Measurements from ENCODE around the gene CARMIL1.

CARMIL1 gene

GRCh38 chr6:25329161-25329817 is 50.1 kb downstream of the CARMIL1 start:
- DNase-seq (ENCODE audit: low read depth, low spot score): no peak

DNA sequence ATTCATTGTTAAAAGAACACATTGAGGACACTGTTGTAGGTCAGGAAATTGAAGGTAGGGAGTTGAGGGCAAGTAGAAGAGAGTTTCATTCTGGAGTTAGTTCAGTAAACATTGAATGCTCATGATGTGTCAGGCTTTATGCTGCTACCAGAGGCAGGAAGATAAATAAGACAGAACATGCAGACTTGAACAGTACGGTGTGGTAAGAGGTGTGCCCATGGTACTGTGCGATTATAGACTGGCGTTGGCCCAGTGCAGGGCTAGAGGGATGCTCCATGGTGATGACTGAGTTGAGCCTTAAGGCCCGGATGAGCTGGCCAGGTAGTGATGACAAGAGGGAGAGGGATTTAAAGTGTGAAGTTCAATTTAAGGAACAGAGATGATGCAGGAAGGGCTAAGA is 50.8 kb downstream of the CARMIL1 start:
- no peak overlapping the region for H3K4me3 ChIP-seq (ENCODE audit: low read length)
- DNase-seq (ENCODE audit: low read depth, low spot score): no peak

More at GRCh38 chr6:25329161-25329817, 50.1 kb downstream of the CARMIL1 start:
- no peak overlapping the region for H3K4me3 ChIP-seq (ENCODE audit: low read length)

DNA sequence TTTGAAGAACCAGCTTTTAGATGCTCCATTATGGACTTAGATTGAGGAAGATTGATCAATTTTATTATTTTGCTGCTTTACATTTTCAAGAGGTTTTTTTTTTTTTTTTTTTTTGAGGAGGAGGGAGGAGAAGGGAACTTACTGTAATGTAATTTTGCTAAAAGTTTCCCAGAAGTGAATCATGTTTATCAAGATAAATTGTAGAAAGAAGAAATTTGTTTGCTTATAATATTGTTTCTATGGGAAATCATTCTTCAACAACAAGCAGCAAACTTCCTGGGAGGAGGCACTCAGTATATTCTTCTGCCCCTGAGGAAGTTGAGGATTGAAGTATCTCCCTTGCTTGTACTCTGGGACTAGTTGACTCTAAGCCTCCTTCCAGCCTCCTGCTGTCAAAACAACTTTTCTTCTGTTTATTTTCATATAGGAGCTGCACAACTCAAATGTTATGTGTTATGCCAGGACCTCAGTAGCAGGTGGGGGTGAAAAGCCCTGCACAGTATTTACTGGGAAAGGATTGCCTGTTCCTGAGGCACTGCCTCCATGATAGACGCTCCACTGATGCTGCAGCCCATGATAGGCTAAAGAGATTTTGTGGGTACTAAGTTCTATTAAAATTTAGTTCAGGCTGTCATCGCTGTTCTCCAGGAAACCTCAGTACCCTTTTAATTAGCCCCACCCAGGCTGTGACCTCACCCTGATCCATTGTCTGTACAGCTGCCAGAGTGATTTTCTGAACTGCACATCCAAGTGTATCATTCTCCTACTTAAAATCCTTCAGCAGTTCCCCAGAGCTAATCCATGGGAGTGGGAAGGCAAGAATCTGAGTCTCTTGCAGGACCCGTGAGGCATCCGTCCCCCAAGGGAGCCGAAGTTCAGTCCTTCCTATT is 51.9 kb downstream of the CARMIL1 start:
- DNase-seq (ENCODE audit: low read depth, low spot score): no peak
- H3K4me3 ChIP-seq (ENCODE audit: low read length): no peak overlapping the region

DNA sequence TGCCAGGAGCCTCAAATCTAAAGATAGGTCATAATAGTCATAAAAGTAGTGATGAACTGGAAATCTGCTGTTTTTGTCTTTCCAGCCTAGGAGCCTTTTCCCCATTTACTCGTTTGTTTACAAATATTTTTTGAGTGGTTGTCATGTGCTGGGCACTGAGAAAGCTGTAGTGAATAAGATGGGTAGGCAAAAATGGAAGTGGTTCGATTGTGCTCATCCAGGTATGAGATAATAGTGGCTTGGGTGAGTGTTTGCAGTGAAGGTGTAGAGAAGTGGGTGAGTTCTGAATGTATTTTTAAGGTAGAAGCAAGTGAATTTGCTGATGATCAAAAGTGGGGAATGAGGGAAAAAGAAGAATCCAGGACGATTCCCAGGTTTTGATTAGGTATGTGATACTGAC is 53.0 kb downstream of the CARMIL1 start:
- no peak for DNase-seq (ENCODE audit: low read depth, low spot score)

GRCh38 chr6:25332655-25333071 is 53.5 kb downstream of the CARMIL1 start:
- DNase-seq (ENCODE audit: low read depth, low spot score): no peak
- no peak overlapping the region for H3K4me3 ChIP-seq (ENCODE audit: low read length)

More for the DNA sequence above, 53.0 kb downstream of the CARMIL1 start:
- H3K4me3 ChIP-seq (ENCODE audit: low read length): no peak overlapping the region

GRCh38 chr6:25333471-25333870 is 54.3 kb downstream of the CARMIL1 start:
- no peak overlapping the region for H3K4me3 ChIP-seq (ENCODE audit: low read length)
- DNase-seq (ENCODE audit: low read depth, low spot score): no peak

GRCh38 chr6:25334793-25335192 is 55.6 kb downstream of the CARMIL1 start:
- DNase-seq (ENCODE audit: low read depth, low spot score): no peak
- no peak overlapping the region for H3K4me3 ChIP-seq (ENCODE audit: low read length)

- no peak overlapping the region for H3K4me3 ChIP-seq (ENCODE audit: low read length)
- DNase-seq (ENCODE audit: low read depth, low spot score): no peak
These were observed 57.8 kb downstream of the CARMIL1 start for GRCh38 chr6:25336996-25337395.

- DNase-seq (ENCODE audit: low read depth, low spot score): no peak
- H3K4me3 ChIP-seq (ENCODE audit: low read length): no peak overlapping the region
These were observed 58.3 kb downstream of the CARMIL1 start for GRCh38 chr6:25337431-25337830.

DNA sequence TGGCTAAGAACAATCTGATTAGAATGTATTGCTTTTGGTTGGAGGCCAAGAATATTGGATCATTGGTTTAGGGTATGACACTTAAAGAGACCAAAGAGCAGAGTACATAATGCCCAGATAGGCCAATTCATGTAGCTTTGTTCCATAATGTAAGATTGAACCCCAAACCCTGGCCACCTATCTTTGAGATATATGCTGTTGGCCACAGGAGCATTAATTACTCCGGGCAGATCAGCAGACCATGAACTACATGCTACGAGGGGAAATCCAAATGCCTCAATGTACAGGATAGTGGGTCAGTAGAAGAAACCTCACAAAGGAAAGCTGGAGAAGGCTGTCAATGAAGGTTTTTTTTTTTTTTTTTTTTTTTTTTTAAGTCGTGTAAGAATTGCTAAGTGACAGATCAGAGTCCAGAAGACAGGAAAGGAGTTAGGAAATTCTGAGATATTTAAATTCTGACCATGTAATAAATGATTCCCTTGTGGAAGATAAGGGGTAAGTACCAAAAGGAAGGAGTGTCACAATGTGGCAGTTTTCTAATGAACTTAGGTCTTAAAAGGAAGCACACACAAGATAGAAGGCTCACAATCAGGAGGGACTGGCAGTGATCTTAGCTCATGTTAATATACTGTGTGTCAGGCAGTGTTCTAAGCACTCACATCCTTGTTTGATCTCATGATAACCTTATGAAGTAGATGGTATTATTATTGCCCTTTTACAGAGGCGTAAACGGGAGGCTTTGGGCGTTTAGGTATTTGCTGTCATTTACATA is 61.4 kb downstream of the CARMIL1 start:
- no peak overlapping the region for H3K4me3 ChIP-seq (ENCODE audit: low read length)
- no peak for DNase-seq (ENCODE audit: low read depth, low spot score)

- no peak overlapping the region for H3K4me3 ChIP-seq (ENCODE audit: low read length)
These were observed 62.0 kb downstream of the CARMIL1 start for GRCh38 chr6:25341203-25341552.

GRCh38 chr6:25341923-25342619 is 62.9 kb downstream of the CARMIL1 start:
- H3K4me3 ChIP-seq (ENCODE audit: low read length): no peak overlapping the region
- DNase-seq (ENCODE audit: low read depth, low spot score): no peak

More at GRCh38 chr6:25341203-25341552, 62.0 kb downstream of the CARMIL1 start:
- DNase-seq (ENCODE audit: low read depth, low spot score): no peak

GRCh38 chr6:25342802-25343201 is 63.6 kb downstream of the CARMIL1 start:
- no peak overlapping the region for H3K4me3 ChIP-seq (ENCODE audit: low read length)
- DNase-seq (ENCODE audit: low read depth, low spot score): no peak

GRCh38 chr6:25343984-25344383 is 64.8 kb downstream of the CARMIL1 start:
- DNase-seq (ENCODE audit: low read depth, low spot score): no peak
- no peak overlapping the region for H3K4me3 ChIP-seq (ENCODE audit: low read length)

GRCh38 chr6:25344827-25345226 is 65.7 kb downstream of the CARMIL1 start:
- DNase-seq (ENCODE audit: low read depth, low spot score): no peak

DNA sequence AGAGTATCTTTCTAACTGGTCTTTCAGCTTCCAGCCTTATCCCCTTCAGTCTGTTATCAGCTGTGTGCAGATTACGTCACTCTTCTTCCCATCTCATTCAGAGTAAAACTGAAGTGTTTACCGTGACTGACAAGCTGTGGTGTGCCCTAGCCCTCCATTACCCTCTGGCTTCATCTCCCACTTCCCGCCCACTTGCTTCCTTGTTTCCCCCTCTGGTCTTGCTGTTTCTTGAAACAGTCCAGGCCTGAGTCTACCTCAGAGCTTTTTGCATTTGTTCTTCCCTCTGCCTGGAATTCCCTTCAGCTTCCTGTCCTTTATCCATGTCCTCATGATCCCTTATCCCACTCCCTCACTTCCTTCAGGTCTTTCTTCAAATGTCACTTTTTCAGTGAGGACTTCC is 66.9 kb downstream of the CARMIL1 start:
- no peak overlapping the region for H3K4me3 ChIP-seq (ENCODE audit: low read length)
- no peak for DNase-seq (ENCODE audit: low read depth, low spot score)

More at GRCh38 chr6:25344827-25345226, 65.7 kb downstream of the CARMIL1 start:
- no peak overlapping the region for H3K4me3 ChIP-seq (ENCODE audit: low read length)

DNA sequence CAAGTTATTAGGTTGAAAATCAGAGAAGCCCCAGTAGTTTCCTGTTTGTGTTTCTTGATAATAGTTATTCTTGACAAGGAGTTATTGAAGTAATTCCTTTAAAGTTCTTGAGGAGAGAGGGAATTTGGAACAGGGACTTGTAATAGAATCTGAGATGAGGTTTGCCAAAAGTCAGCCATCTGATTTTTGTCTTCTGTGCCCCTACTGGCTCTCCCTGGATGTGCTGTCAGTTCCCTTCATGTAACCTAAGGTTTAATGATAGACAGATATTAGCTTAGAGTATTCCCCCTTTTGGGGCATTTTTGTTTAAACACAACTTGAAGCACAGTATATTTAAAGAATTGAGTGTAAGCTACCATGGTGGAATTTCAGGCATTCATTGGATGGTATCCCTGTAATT is 71.4 kb downstream of the CARMIL1 start:
- no peak for DNase-seq (ENCODE audit: low read depth, low spot score)

DNA sequence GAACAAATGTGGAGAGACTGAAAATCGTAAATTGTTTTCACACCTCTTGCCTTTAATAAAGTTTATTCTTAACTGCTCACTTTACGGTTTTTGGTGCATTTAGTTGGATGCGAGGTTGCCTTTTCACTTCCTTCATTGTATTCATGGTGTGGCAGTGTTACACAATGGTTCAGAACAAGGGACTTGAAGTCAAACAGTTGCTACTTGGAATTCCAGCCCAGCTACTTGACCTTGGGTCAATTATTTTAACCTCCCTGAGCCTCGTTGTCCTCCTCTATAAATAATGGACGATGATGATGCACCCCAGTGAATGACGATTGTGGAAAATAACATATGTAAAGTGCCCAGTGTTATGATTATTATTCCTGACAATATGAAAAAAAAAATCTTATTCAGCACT is 72.3 kb downstream of the CARMIL1 start:
- DNase-seq (ENCODE audit: low read depth, low spot score): no peak
- H3K4me3 ChIP-seq (ENCODE audit: low read length): no peak overlapping the region

More for the DNA sequence above, 71.4 kb downstream of the CARMIL1 start:
- H3K4me3 ChIP-seq (ENCODE audit: low read length): no peak overlapping the region

- DNase-seq (ENCODE audit: low read depth, low spot score): no peak
- H3K4me3 ChIP-seq (ENCODE audit: low read length): no peak overlapping the region
These were observed 73.1 kb downstream of the CARMIL1 start for GRCh38 chr6:25352285-25352684.
